CD8-positive, alpha-beta memory T cell (primary cell): ENCODE data around the gene FFAR1. TPM values are rescaled to one million over a fixed set of nuclear protein-coding genes. Genes with fewer than 3 reads are reported as not detected.

Experiments used
- CTCF ChIA-PET: fragments of 350-600 bp; sonication (Branson Sonifier 250); formaldehyde crosslinking; loops from one replicate; lab custom pipeline; 2021; ENCODE audit warnings: antibody characterized with exemption; lab: Charles Lee
- POLR2A ChIA-PET: fragments of 350-600 bp; sonication (Branson Sonifier 250); formaldehyde crosslinking; loops from one replicate; lab custom pipeline; 2021; ENCODE audit warnings: antibody characterized with exemption; lab: Charles Lee
- DNase-seq, 5 donors: peaks; one replicate each; pipeline versions ENCODE4 v3.0.0 to v3.0.0-alpha.2; 2020 to 2022; ENCODE audit warnings: mixed read lengths in 1 of 5
- H3K27ac ChIP-seq: one replicate; pipeline ENCODE4 v1.7.0; 2013; ENCODE audit warnings: low read depth, mild to moderate bottlenecking, low read length, moderate library complexity
- H3K27me3 ChIP-seq: 2 replicates; pipeline ENCODE4 v1.7.0; 2013; ENCODE audit warnings: low read length, mild to moderate bottlenecking; ENCODE audit not compliant: insufficient read depth, poor library complexity, severe bottlenecking
- H3K36me3 ChIP-seq: 2 replicates; pipeline ENCODE4 v1.7.0; 2013; ENCODE audit warnings: mild to moderate bottlenecking, low read length, moderate library complexity; ENCODE audit not compliant: insufficient read depth
- H3K4me1 ChIP-seq: 2 replicates; pipeline ENCODE4 v1.7.0; 2013; ENCODE audit warnings: mild to moderate bottlenecking, low read length, moderate library complexity; ENCODE audit not compliant: insufficient read depth
- H3K4me3 ChIP-seq: 2 replicates; pipeline ENCODE4 v1.7.0; 2013; ENCODE audit warnings: mild to moderate bottlenecking, low read length
- H3K9me3 ChIP-seq: 2 replicates; pipeline ENCODE4 v1.7.0; 2013; ENCODE audit warnings: mild to moderate bottlenecking, low read length
- H3K27ac Mint-ChIP-seq, 8 donors: one replicate each; pipeline ENCODE4 v1.8.0; 2020 to 2021; ENCODE audit warnings: mixed read lengths in 8 of 8, mild to moderate bottlenecking in 6 of 8, inconsistent platforms in 3 of 8, moderate library complexity in 3 of 8
- H3K27me3 Mint-ChIP-seq, 2 donors: one replicate each; pipeline ENCODE4 v1.8.0; 2020 to 2021; ENCODE audit warnings: mixed read lengths in 2 of 2, mild to moderate bottlenecking in 1 of 2, moderate library complexity in 1 of 2
- H3K36me3 Mint-ChIP-seq, 3 donors: one replicate each; pipeline ENCODE4 v1.8.0; 2020 to 2021; ENCODE audit warnings: mixed read lengths in 3 of 3, inconsistent platforms in 1 of 3, mild to moderate bottlenecking in 1 of 3
- H3K4me1 Mint-ChIP-seq, 3 donors: one replicate each; pipeline ENCODE4 v1.8.0; 2020 to 2021; ENCODE audit warnings: mixed read lengths in 3 of 3, inconsistent platforms in 1 of 3, mild to moderate bottlenecking in 1 of 3
- H3K4me3 Mint-ChIP-seq, 7 donors: one replicate each; pipeline ENCODE4 v1.8.0; 2020 to 2021; ENCODE audit warnings: mixed read lengths in 7 of 7, mild to moderate bottlenecking in 6 of 7, moderate library complexity in 4 of 7, inconsistent platforms in 2 of 7
- H3K9me3 Mint-ChIP-seq, 5 donors: one replicate each; pipeline ENCODE4 v1.8.0; 2020 to 2022; ENCODE audit warnings: mixed read lengths in 5 of 5, mild to moderate bottlenecking in 3 of 5, moderate library complexity in 2 of 5, inconsistent platforms in 1 of 5
- polyA plus RNA-seq: library from polyadenylated mRNA; unstranded; fragments of 300-500 nt; fragmentation: Illumina TruSeq; gene quantifications from one replicate; pipeline ENCODE4 v1.2.3, GENCODE V29; 2021
- total RNA-seq, 2 experiments: library from RNA; stranded (reverse); gene quantifications; one replicate each; pipeline ENCODE4 v1.2.3, GENCODE V29; 2021

Gene FFAR1
- total and polyA plus RNA-seq, 3 experiments from 2014 or later: not detected

- H3K27ac Mint-ChIP-seq: peak overlapping the region in 7 of 8 donors; percentile 71 to 91 (median 81)
- H3K36me3 ChIP-seq: no peaks in the 10 kb centered on the region
- no peaks in the 10 kb centered on the region for H3K9me3 ChIP-seq
- H3K4me1 ChIP-seq: peaks cover 21% of the 10 kb centered on the region
- peaks cover 8 to 21% of the 10 kb centered on the region in 2 donors for H3K27me3 Mint-ChIP-seq
- H3K4me1 Mint-ChIP-seq: peaks cover 25 to 27% (median 26%) of the 10 kb centered on the region in 3 donors
- H3K4me3 Mint-ChIP-seq: peak overlapping the region; percentile 49 to 90 (median 64)
- CTCF ChIA-PET: no interaction called here
- peaks cover 0 to 2% (median 0%) of the 10 kb centered on the region in 5 donors for H3K9me3 Mint-ChIP-seq
- peak; percentile 45 to 83 (median 64) for DNase-seq
- H3K36me3 Mint-ChIP-seq: no peaks in the 10 kb centered on the region
- no peaks in the 10 kb centered on the region for H3K27me3 ChIP-seq
- H3K27ac ChIP-seq: no peak overlapping the region
- H3K4me3 ChIP-seq: peak overlapping the region; percentile 26
- POLR2A ChIA-PET: no interaction called here
These were observed 1.3 kb upstream of the FFAR1 start for GRCh38 chr19:35346193-35347052.

GRCh38 chr19:35347930-35348298 lies 212 bp downstream of the FFAR1 start:
- ChIA-PET CTCF (interaction anchor here (0.9 kb wide), 1 partner anchor 9 kb away, joined by 3 read pairs; no protein-coding TSS in a partner anchor), POLR2A (interaction anchor here (0.6 kb wide), 1 partner anchor 85 kb away, joined by 3 read pairs; no protein-coding TSS in a partner anchor)
- DNase-seq: no peak
- H3K4me3 ChIP-seq: no peak overlapping the region
- H3K36me3 ChIP-seq: no peaks in the 10 kb centered on the region
- Mint-ChIP-seq H3K36me3 (no peaks in the 10 kb centered on the region), H3K9me3 (peaks cover 0 to 2% (median 0%) of the 10 kb centered on the region in 5 donors), H3K4me3 (peak overlapping the region in 4 of 7 donors; percentile 29 to 58 (median 52)), H3K27me3 (peaks cover 7 to 16% of the 10 kb centered on the region in 2 donors), H3K27ac (peak overlapping the region in 4 of 8 donors; percentile 66 to 91 (median 80)), H3K4me1 (peaks cover 28 to 31% (median 30%) of the 10 kb centered on the region in 3 donors)
- H3K4me1 ChIP-seq: peaks cover 26% of the 10 kb centered on the region
- no peak overlapping the region for H3K27ac ChIP-seq
- no peaks in the 10 kb centered on the region for H3K27me3 ChIP-seq
- no peaks in the 10 kb centered on the region for H3K9me3 ChIP-seq

GRCh38 chr19:35348911-35349611 lies 1.4 kb downstream of the FFAR1 start:
- CTCF ChIA-PET: no interaction called here
- DNase-seq: peak in 1 of 5 donors; percentile 18
- Histone ChIP-seq H3K36me3 (no peaks in the 10 kb centered on the region), H3K4me1 (peaks cover 27% of the 10 kb centered on the region), H3K4me3 (no peak overlapping the region), H3K27ac (no peak overlapping the region), H3K27me3 (no peaks in the 10 kb centered on the region), H3K9me3 (no peaks in the 10 kb centered on the region)
- Mint-ChIP-seq H3K4me3 (no peak overlapping the region), H3K4me1 (peaks cover 29 to 32% (median 32%) of the 10 kb centered on the region in 3 donors), H3K36me3 (no peaks in the 10 kb centered on the region), H3K27me3 (peaks cover 7 to 11% of the 10 kb centered on the region in 2 donors), H3K27ac (peak overlapping the region in 1 of 8 donors; percentile 36), H3K9me3 (peaks cover 0 to 2% (median 0%) of the 10 kb centered on the region in 5 donors)
- POLR2A ChIA-PET: no interaction called here

- CTCF ChIA-PET: no interaction called here
- DNase-seq: peak in 1 of 5 donors; percentile 7
- H3K36me3 Mint-ChIP-seq: no peaks in the 10 kb centered on the region
- H3K27me3 ChIP-seq: no peaks in the 10 kb centered on the region
- H3K4me1 ChIP-seq: peaks cover 27% of the 10 kb centered on the region
- H3K9me3 ChIP-seq: no peaks in the 10 kb centered on the region
- no peak overlapping the region for H3K4me3 Mint-ChIP-seq
- H3K9me3 Mint-ChIP-seq: peaks cover 0 to 2% (median 0%) of the 10 kb centered on the region in 5 donors
- peaks cover 7 to 8% of the 10 kb centered on the region in 2 donors for H3K27me3 Mint-ChIP-seq
- H3K27ac ChIP-seq: no peak overlapping the region
- H3K4me3 ChIP-seq: no peak overlapping the region
- peaks cover 30 to 34% (median 32%) of the 10 kb centered on the region in 3 donors for H3K4me1 Mint-ChIP-seq
- peak overlapping the region in 1 of 8 donors; percentile 36 for H3K27ac Mint-ChIP-seq
- POLR2A ChIA-PET: no interaction called here
- H3K36me3 ChIP-seq: no peaks in the 10 kb centered on the region
These were observed 2.2 kb downstream of the FFAR1 start for GRCh38 chr19:35349614-35350521.

GRCh38 chr19:35350591-35350990 lies 2.9 kb downstream of the FFAR1 start:
- POLR2A ChIA-PET: no interaction called here
- Mint-ChIP-seq H3K27me3 (peaks cover 7% of the 10 kb centered on the region in 2 donors), H3K27ac (no peak overlapping the region), H3K36me3 (no peaks in the 10 kb centered on the region), H3K4me1 (peaks cover 30 to 35% (median 32%) of the 10 kb centered on the region in 3 donors), H3K4me3 (no peak overlapping the region), H3K9me3 (peaks cover 0 to 2% (median 0%) of the 10 kb centered on the region in 5 donors)
- H3K4me1 ChIP-seq: peaks cover 27% of the 10 kb centered on the region
- no peak for DNase-seq
- CTCF ChIA-PET: interaction anchor here (1.1 kb wide), 1 partner anchor 145 kb away, joined by 3 read pairs; no protein-coding TSS in a partner anchor
- no peaks in the 10 kb centered on the region for H3K9me3 ChIP-seq
- H3K36me3 ChIP-seq: no peaks in the 10 kb centered on the region
- H3K4me3 ChIP-seq: no peak overlapping the region
- H3K27me3 ChIP-seq: no peaks in the 10 kb centered on the region
- no peak overlapping the region for H3K27ac ChIP-seq

DNA sequence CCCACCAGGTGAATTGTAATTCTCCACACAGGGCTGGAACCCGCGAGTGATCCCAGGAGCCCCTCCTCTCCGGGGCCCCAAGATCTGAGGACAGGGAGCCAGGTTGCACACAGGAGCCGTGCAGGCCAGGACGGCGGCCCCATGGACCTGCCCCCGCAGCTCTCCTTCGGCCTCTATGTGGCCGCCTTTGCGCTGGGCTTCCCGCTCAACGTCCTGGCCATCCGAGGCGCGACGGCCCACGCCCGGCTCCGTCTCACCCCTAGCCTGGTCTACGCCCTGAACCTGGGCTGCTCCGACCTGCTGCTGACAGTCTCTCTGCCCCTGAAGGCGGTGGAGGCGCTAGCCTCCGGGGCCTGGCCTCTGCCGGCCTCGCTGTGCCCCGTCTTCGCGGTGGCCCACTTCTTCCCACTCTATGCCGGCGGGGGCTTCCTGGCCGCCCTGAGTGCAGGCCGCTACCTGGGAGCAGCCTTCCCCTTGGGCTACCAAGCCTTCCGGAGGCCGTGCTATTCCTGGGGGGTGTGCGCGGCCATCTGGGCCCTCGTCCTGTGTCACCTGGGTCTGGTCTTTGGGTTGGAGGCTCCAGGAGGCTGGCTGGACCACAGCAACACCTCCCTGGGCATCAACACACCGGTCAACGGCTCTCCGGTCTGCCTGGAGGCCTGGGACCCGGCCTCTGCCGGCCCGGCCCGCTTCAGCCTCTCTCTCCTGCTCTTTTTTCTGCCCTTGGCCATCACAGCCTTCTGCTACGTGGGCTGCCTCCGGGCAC lies 3.9 kb downstream of the FFAR1 start:
- Mint-ChIP-seq H3K9me3 (peaks cover 0 to under 1% (median 0%) of the 10 kb centered on the region in 5 donors), H3K27ac (no peak overlapping the region), H3K27me3 (peaks cover under 1 to 6% of the 10 kb centered on the region in 2 donors), H3K36me3 (no peaks in the 10 kb centered on the region), H3K4me3 (no peak overlapping the region), H3K4me1 (peaks cover 20 to 25% (median 22%) of the 10 kb centered on the region in 3 donors)
- no peak overlapping the region for H3K27ac ChIP-seq
- ChIA-PET POLR2A (no interaction called here), CTCF (interaction anchor here (1.1 to 4.3 kb wide), 5 partner anchors 117 to 144 kb away, joined by 3 to 37 read pairs (median 12); no protein-coding TSS in a partner anchor)
- peaks cover 21% of the 10 kb centered on the region for H3K4me1 ChIP-seq
- no peaks in the 10 kb centered on the region for H3K36me3 ChIP-seq
- no peaks in the 10 kb centered on the region for H3K9me3 ChIP-seq
- H3K27me3 ChIP-seq: no peaks in the 10 kb centered on the region
- peak in 1 of 5 donors; percentile 35 for DNase-seq
- no peak overlapping the region for H3K4me3 ChIP-seq

- peaks cover 15 to 20% (median 16%) of the 10 kb centered on the region in 3 donors for H3K4me1 Mint-ChIP-seq
- H3K4me3 Mint-ChIP-seq: no peak overlapping the region
- H3K36me3 ChIP-seq: no peaks in the 10 kb centered on the region
- ChIA-PET CTCF (interaction anchor here (0.8 to 4.3 kb wide), 11 partner anchors 9 to 158 kb away, joined by 3 to 37 read pairs (median 7); no protein-coding TSS in a partner anchor), POLR2A (no interaction called here)
- H3K36me3 Mint-ChIP-seq: no peaks in the 10 kb centered on the region
- no peak for DNase-seq
- no peaks in the 10 kb centered on the region for H3K9me3 ChIP-seq
- H3K4me1 ChIP-seq: peaks cover 16% of the 10 kb centered on the region
- H3K27ac Mint-ChIP-seq: no peak overlapping the region
- H3K9me3 Mint-ChIP-seq: no peaks in the 10 kb centered on the region
- no peak overlapping the region for H3K4me3 ChIP-seq
- H3K27ac ChIP-seq: no peak overlapping the region
- H3K27me3 ChIP-seq: no peaks in the 10 kb centered on the region
- peaks cover 1 to 4% of the 10 kb centered on the region in 2 donors for H3K27me3 Mint-ChIP-seq
These were observed 4.4 kb downstream of the FFAR1 start for GRCh38 chr19:35352177-35352447.
